GM18858 (cell line): Measurements from ENCODE around the gene SUGCT.

Source experiments
- ATAC-seq: cut with Tn5 transposase; IDR thresholded peaks from one replicate; pipeline ENCODE4 v1.9.1; 2021; ENCODE audit not compliant: unreplicated experiment

The SUGCT gene

GRCh38 chr7:40316176-40316575 lies 181.4 kb downstream of the SUGCT start:
- no peak for ATAC-seq

GRCh38 chr7:40324914-40325313 lies 190.1 kb downstream of the SUGCT start:
- no peak for ATAC-seq

GRCh38 chr7:40327113-40327512 lies 192.3 kb downstream of the SUGCT start:
- ATAC-seq = no peak

DNA sequence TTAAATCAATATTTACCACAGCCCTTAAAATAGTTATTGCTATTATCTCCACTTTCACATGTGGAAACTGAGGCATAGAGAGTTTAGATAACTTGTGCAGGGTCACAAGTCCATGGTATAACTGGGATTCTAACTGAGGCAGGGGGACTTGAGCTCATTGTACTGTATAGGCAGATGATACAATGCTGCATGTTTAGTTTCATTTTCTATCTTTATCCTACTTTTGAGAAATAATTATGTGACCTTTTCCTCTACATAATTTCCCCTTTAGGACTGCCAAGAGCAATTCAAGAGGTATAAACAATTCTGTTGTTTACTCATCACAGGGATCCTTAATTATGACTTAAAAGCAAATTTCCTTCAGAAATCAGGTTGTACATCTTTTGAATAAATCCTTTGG lies 193.1 kb downstream of the SUGCT start:
- ATAC-seq = no peak

- ATAC-seq = no peak
Observed at GRCh38 chr7:40329601-40330153, 194.9 kb downstream of the SUGCT start.

DNA sequence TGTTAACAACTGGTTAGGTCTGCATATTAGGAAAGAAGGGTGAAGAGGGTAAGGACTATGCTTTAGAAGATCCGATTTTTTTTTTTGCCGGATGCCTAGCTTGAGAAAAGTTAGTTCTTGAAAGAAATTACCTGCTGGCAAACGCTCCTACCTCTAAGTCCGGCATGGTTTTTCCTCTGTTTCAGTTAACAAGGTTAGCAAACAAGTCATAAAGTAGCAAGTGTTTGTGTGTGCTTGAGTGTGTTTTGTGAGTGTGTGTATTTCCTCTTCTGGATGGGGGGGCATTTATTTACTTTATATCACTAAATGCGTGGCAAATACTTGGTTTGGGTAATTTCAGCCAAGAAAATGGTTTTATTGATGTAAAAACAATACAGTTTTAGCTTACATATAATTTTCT lies 195.6 kb downstream of the SUGCT start:
- ATAC-seq = no peak

DNA sequence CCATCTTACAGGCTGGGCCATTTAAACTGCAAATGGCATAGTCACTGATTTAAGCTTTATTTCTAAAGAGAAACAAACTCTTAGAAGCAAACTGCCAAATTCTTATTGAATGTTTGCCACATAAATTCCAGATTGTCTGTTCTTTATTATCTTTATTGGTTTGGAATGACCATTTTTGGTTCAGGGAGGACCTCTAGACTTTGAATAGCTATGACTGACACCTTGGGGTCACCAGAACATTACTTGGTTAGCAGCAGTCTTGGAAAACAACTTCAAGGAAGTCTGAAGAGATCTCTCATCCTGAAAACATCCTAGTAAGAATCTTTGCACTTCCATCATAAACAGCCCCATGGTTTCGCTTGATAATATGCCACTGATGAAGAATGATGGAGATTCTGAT lies 197.1 kb downstream of the SUGCT start:
- no peak for ATAC-seq

GRCh38 chr7:40332516-40332915 lies 197.7 kb downstream of the SUGCT start:
- no peak for ATAC-seq

GRCh38 chr7:40341836-40342235 lies 207.0 kb downstream of the SUGCT start:
- ATAC-seq = no peak

DNA sequence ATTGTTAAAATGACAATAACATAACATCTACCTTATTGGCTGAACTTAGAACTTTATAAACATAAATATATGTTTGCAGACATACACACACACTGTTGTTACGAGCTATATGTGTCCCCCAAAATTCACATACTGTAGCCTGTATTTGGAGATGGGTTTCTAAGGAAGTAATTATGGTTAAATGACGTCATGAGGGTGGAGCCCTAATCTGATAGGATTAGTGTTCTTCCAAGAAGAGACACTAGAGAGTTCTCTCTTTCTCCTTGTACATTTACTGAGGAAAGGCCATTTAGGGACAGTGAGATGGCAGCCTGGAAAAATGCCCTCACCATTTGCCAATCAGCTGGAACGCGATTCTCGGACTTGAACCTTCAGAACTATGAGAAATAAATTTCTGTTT lies 211.7 kb downstream of the SUGCT start:
- ATAC-seq = no peak

GRCh38 chr7:40348126-40348728 lies 213.4 kb downstream of the SUGCT start:
- ATAC-seq = no peak

- ATAC-seq = no peak
Observed at GRCh38 chr7:40350100-40350499, 215.3 kb downstream of the SUGCT start.

DNA sequence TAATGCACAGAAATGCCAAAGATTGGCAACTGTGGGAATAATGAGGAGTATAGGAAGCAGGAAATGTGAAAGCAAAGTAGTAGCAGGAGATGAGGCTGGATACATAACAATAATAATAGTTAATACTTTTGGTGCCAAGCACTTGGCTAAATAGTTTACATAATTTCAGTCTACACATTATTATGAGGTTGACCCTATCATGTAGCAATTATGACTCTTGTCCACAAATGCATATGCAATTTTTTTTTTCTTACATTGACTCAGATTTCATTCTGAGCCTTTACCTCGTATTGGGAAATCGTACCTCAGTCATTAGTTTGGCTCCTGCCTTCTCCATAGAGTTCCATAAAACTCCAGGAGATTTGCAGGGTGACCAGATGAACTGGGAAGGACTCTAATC lies 219.9 kb downstream of the SUGCT start:
- no peak for ATAC-seq

DNA sequence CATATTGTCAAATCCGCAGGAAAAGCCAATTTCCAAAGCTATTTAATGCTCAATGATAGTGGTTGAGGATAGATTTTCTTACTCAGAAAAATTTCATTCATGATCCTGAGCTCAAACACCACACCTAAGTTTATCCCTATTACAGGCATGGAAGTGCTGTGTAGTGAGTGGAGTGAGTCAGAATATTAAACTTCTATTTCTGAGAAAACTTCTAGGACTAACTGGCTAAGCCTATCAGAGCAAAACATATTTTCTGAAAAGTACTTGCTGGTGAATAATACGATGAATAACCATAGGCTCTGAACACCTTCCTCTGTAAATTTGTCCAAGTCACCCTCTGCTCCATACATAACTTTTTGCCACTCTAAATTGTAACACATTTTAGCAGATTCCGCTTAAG lies 221.5 kb downstream of the SUGCT start:
- no peak for ATAC-seq

- no peak for ATAC-seq
Observed at GRCh38 chr7:40356871-40357709, 222.3 kb downstream of the SUGCT start.

GRCh38 chr7:40369641-40370277 lies 235.0 kb downstream of the SUGCT start:
- no peak for ATAC-seq

DNA sequence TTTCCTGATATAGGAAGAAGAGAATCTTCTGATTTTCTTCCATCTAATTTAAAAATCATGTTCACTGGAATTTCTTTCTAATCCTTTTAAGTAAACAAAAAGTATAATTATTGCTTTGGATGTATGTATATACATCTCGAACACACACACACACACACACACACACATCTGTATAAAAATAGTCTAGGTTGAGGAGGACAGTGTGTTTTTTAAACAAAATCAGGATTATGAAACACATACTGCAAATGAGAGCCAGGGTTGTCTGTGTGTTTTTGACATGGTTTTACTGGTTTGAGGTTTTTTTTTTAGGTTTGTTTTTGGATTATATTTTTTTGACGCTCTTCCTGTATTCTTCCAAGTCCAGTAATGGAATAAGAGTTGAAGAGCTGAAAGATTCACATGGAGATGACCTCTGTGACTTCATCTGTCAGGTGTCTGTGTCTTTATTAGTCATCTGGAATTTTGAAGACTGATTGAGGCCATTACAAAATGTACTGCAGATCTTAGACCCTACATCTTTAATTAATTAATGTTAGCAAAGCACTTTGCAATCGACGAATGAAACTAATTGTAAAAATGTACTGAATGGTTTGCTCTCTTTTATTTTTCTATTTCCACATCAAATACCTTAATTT lies 237.1 kb downstream of the SUGCT start:
- no peak for ATAC-seq

DNA sequence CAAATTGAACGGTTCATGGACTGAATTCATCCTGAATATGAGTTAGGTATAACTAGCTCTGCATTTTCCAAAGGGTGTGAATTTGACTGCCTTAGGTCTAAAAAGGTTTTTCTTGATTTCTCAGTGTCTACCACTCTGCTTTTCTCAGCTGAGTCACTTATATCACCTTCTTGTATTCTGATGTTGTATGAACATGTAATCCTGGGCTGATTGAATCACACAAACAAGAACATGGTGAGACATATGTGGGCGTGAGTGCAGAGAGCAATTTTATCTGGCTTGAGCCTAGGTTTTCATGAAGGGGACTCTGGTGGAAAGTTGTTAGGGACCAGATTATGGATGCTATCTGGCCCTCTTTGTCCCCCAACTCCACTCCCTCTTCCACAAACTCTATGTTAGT lies 239.8 kb downstream of the SUGCT start:
- ATAC-seq = no peak

- ATAC-seq = no peak
Observed at GRCh38 chr7:40380111-40380510, 245.3 kb downstream of the SUGCT start.

- no peak for ATAC-seq
Observed at GRCh38 chr7:40382145-40382544, 247.3 kb downstream of the SUGCT start.

DNA sequence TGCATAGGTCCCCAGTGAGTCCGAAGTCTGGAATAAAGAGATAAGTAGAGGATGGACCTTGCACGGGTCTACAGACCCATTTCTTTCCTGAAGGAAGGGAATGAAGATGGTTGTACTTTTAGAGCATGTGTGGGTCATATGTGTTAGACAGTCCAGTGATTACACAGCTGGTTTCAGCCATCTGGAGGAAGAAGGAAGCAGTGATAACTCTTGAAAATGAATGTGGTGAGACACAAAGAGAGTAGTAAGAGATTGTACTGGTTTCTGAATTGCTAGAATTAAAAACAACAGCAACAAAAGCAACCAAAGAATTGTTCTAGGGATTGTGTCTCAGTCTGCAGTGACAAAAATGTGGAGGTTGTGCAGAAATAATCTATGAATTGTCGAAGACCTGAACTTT lies 258.9 kb downstream of the SUGCT start:
- no peak for ATAC-seq
